ENCODE measurements around the gene NXPH4. TPM values are rescaled to one million over a fixed set of nuclear protein-coding genes. Genes with fewer than 3 reads are reported as not detected.

The NXPH4 gene
- total RNA-seq, 1 experiment from 2014 or later, result 4.8 TPM

GRCh38 chr12:57204454-57204853 is 12.1 kb upstream of the NXPH4 start:
- peaks cover 8% of the 10 kb centered on the region for H3K36me3 ChIP-seq (ENCODE audit: insufficient read depth, low read length, poor library complexity, severe bottlenecking)
- POLR2A ChIA-PET (ENCODE audit: low non-redundant PET), result no interaction called here
- H3K9me3 ChIP-seq (ENCODE audit: low read depth, low read length, poor library complexity, severe bottlenecking), result no peaks in the 10 kb centered on the region
- intact Hi-C loops (cut with micrococcal nuclease; ENCODE audit: unreplicated experiment), result no loop called here
- no TSS peak for BruUV-seq (replicated peaks)
- CTCF ChIA-PET, result no interaction called here
- no peaks in the 10 kb centered on the region for H3K27me3 ChIP-seq (replicated peaks; ENCODE audit: insufficient read depth, low read depth, low read length, poor library complexity)
- no peaks in the 10 kb centered on the region for H3K4me1 ChIP-seq (ENCODE audit: insufficient read depth, low read length, poor library complexity, severe bottlenecking)
- H3K4me3 ChIP-seq (ENCODE audit: low read depth, low read length, poor library complexity, severe bottlenecking), result no peak overlapping the region
- no peak for DNase-seq (ENCODE audit: low spot score)
- no peak overlapping the region for H3K27ac ChIP-seq (ENCODE audit: low read depth, low read length, poor library complexity, severe bottlenecking)
- no peak for TF ChIP-seq EZH2 (IDR thresholded peaks at IDR 0.05; ENCODE audit: borderline replicate concordance, low read depth, low read length, poor library complexity, severe bottlenecking)
- TF ChIP-seq CTCF (conservative IDR thresholded peaks at IDR 0.05; ENCODE audit: low read depth, low read length), result no peak

GRCh38 chr12:57205186-57205585 is 11.4 kb upstream of the NXPH4 start:
- CTCF ChIA-PET, result no interaction called here
- no peak for DNase-seq (ENCODE audit: low spot score)
- intact Hi-C loops (cut with micrococcal nuclease; ENCODE audit: unreplicated experiment), result no loop called here
- H3K36me3 ChIP-seq (ENCODE audit: insufficient read depth, low read length, poor library complexity, severe bottlenecking), result peaks cover 5% of the 10 kb centered on the region
- POLR2A ChIA-PET (ENCODE audit: low non-redundant PET), result no interaction called here
- no peaks in the 10 kb centered on the region for H3K9me3 ChIP-seq (ENCODE audit: low read depth, low read length, poor library complexity, severe bottlenecking)
- no peaks in the 10 kb centered on the region for H3K27me3 ChIP-seq (replicated peaks; ENCODE audit: insufficient read depth, low read depth, low read length, poor library complexity)
- TF ChIP-seq CTCF (conservative IDR thresholded peaks at IDR 0.05; ENCODE audit: low read depth, low read length) (no peak), EZH2 (IDR thresholded peaks at IDR 0.05; ENCODE audit: borderline replicate concordance, low read depth, low read length, poor library complexity, severe bottlenecking) (no peak)
- no peaks in the 10 kb centered on the region for H3K4me1 ChIP-seq (ENCODE audit: insufficient read depth, low read length, poor library complexity, severe bottlenecking)
- no TSS peak for BruUV-seq (replicated peaks)
- no peak overlapping the region for H3K4me3 ChIP-seq (ENCODE audit: low read depth, low read length, poor library complexity, severe bottlenecking)
- no peak overlapping the region for H3K27ac ChIP-seq (ENCODE audit: low read depth, low read length, poor library complexity, severe bottlenecking)

GRCh38 chr12:57205931-57206330 is 10.7 kb upstream of the NXPH4 start:
- Histone ChIP-seq H3K36me3 (ENCODE audit: insufficient read depth, low read length, poor library complexity, severe bottlenecking) (peaks cover 5% of the 10 kb centered on the region), H3K9me3 (ENCODE audit: low read depth, low read length, poor library complexity, severe bottlenecking) (no peaks in the 10 kb centered on the region), H3K4me3 (ENCODE audit: low read depth, low read length, poor library complexity, severe bottlenecking) (no peak overlapping the region), H3K4me1 (ENCODE audit: insufficient read depth, low read length, poor library complexity, severe bottlenecking) (no peaks in the 10 kb centered on the region), H3K27ac (ENCODE audit: low read depth, low read length, poor library complexity, severe bottlenecking) (no peak overlapping the region), H3K27me3 (replicated peaks; ENCODE audit: insufficient read depth, low read depth, low read length, poor library complexity) (no peaks in the 10 kb centered on the region)
- intact Hi-C loops (cut with micrococcal nuclease; ENCODE audit: unreplicated experiment), result no loop called here
- CTCF ChIA-PET, result no interaction called here
- no peak for TF ChIP-seq EZH2 (IDR thresholded peaks at IDR 0.05; ENCODE audit: borderline replicate concordance, low read depth, low read length, poor library complexity, severe bottlenecking)
- no peak for TF ChIP-seq CTCF (conservative IDR thresholded peaks at IDR 0.05; ENCODE audit: low read depth, low read length)
- no TSS peak for BruUV-seq (replicated peaks)
- DNase-seq (ENCODE audit: low spot score), result no peak
- POLR2A ChIA-PET (ENCODE audit: low non-redundant PET), result no interaction called here

Measured in A673 (cell line).